GM13976 (cell line): ENCODE results near the gene SPINT4.
A peak's percentile ranks its signal among the peaks of the same experiment; 100 is the strongest.
"Not testable (repeated sequence)": the region's sequence is repeated elsewhere in the genome, so short reads cannot be mapped to it uniquely, and the experiment has no call there.

ENCODE experiments used
- DNase-seq: peaks from one replicate; pipeline ENCODE4 v3.0.0; 2012; ENCODE audit warnings: low spot score
- CTCF ChIP-seq: IDR thresholded peaks from 2 replicates; pipeline ENCODE4 v1.5.1; 2012; ENCODE audit warnings: borderline replicate concordance, mild to moderate bottlenecking; ENCODE audit not compliant: insufficient read depth; ENCODE audit errors: extremely low read depth, missing control alignments, control extremely low read depth
- in situ Hi-C: fragments of 300-500 bp; cut with MboI; formaldehyde crosslinking; loops from one replicate; pipeline ENCODE4 v1.12.0; 2022; ENCODE audit warnings: low sequenced_read_pairs, mixed read lengths, inconsistent platforms; ENCODE audit not compliant: unreplicated experiment

The SPINT4 gene

GRCh38 chr20:45742596-45742995, 20.4 kb downstream of the SPINT4 start:
- in situ Hi-C loops, result no loop called here
- no peak for TF ChIP-seq CTCF
- no peak for DNase-seq

- in situ Hi-C loops, result no loop called here
- no peak for DNase-seq
- TF ChIP-seq CTCF, result no peak
Observed at GRCh38 chr20:45745015-45745414, 22.9 kb downstream of the SPINT4 start.

- in situ Hi-C loops, result loop anchor here (25.0 kb wide), 3 partner anchors 164 to 389 kb away; partner anchors contain the start of genes SYS1, WFDC2 and WFDC8
Observed at GRCh38 chr20:45751721-45752120, 29.6 kb downstream of the SPINT4 start.

GRCh38 chr20:45752746-45753145, 30.6 kb downstream of the SPINT4 start:
- TF ChIP-seq CTCF, result no peak
- DNase-seq, result peak; percentile 34
- in situ Hi-C loops, result loop anchor here (25.0 kb wide), 3 partner anchors 165 to 390 kb away; partner anchors contain the start of genes SYS1, WFDC2 and WFDC8

More at GRCh38 chr20:45751721-45752120, 29.6 kb downstream of the SPINT4 start:
- no peak for DNase-seq
- TF ChIP-seq CTCF, result no peak

GRCh38 chr20:45758096-45758495, 35.9 kb downstream of the SPINT4 start:
- no peak for TF ChIP-seq CTCF
- no peak for DNase-seq
- in situ Hi-C loops, result loop anchor here (25.0 kb wide), 3 partner anchors 171 to 396 kb away; partner anchors contain the start of genes SYS1, WFDC2 and WFDC8

- in situ Hi-C loops, result loop anchor here (25.0 kb wide), 3 partner anchors 173 to 398 kb away; partner anchors contain the start of genes SYS1, WFDC2 and WFDC8
- DNase-seq, result not testable (repeated sequence)
Observed at GRCh38 chr20:45759921-45760320, 37.8 kb downstream of the SPINT4 start.

- in situ Hi-C loops, result loop anchor here (25.0 kb wide), 3 partner anchors 175 to 400 kb away; partner anchors contain the start of genes SYS1, WFDC2 and WFDC8
- not testable (repeated sequence) for DNase-seq
Observed at GRCh38 chr20:45761966-45762365, 39.8 kb downstream of the SPINT4 start.

GRCh38 chr20:45764618-45765282, 42.6 kb downstream of the SPINT4 start:
- in situ Hi-C loops, result loop anchor here (25.0 kb wide), 3 partner anchors 177 to 402 kb away; partner anchors contain the start of genes SYS1, WFDC2 and WFDC8
- not testable (repeated sequence) for DNase-seq
